Measurements from ENCODE around the gene LDLRAD4.

The LDLRAD4 gene

DNA sequence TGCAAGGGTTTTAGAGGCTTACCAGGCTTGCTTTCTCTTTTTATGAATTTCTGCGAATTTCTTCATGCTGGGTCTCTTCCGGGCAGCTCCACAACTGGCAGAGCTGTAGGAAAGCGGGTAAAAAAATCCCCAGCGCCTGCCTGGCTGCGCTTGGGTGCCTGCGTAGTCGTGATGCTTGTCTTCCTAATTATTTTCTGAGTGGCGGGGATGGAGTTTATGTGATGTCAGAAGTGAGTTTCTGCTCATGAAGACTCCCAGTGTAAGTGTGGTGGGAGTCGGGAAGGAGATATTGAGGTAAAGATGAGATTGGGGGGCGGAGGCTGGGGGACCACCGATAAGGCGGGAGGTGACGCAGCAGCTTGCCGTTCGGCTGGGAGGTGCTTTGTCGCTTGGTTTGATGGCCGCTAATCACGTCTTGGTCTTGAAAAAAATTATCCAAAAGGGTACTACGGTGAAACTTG is 229.8 kb downstream of the LDLRAD4 start:
- Histone ChIP-seq H3K4me3 (ENCODE audit: control insufficient read depth in 1 of 7, extremely low read depth in 1 of 7, insufficient read depth in 4 of 7, low read depth in 2 of 7, low read length in 6 of 7) (no peak overlapping the region), H3K36me3 (ENCODE audit: control insufficient read depth in 4 of 4, insufficient read depth in 4 of 4, low read length in 3 of 4) (no peaks in the 10 kb centered on the region), H3K9me3 (ENCODE audit: control extremely low read depth in 1 of 5, control insufficient read depth in 4 of 5, insufficient read depth in 2 of 5, low read depth in 1 of 5, low read length in 4 of 5) (no peaks in the 10 kb centered on the region), H3K27ac (ENCODE audit: insufficient read depth in 1 of 2, low read depth in 1 of 2, low read length in 2 of 2, poor library complexity in 1 of 2, severe bottlenecking in 2 of 2) (no peak overlapping the region), H3K27me3 (replicated peaks in 2 of 5; ENCODE audit: control insufficient read depth in 4 of 5, insufficient read depth in 5 of 5, low read length in 4 of 5) (no peaks in the 10 kb centered on the region), H3K4me1 (ENCODE audit: control extremely low read depth in 1 of 4, control insufficient read depth in 4 of 4, insufficient read depth in 4 of 4, low read length in 3 of 4) (peaks cover 2 to 26% (median 22%) of the 10 kb centered on the region in 4 experiments)
- WGBS (ENCODE audit: insufficient coverage): 95% methylated on average over 18 of the region's 19 CpGs
- no peak for DNase-seq
- ChIA-PET CTCF (interaction anchor here (0.7 to 3.4 kb wide), 2 partner anchors 11 to 232 kb away, joined by 4 to 10 read pairs; no protein-coding TSS in a partner anchor), POLR2A (interaction anchor here (0.7 kb wide), 1 partner anchor 92 kb away, joined by 6 read pairs; no protein-coding TSS in a partner anchor)

DNA sequence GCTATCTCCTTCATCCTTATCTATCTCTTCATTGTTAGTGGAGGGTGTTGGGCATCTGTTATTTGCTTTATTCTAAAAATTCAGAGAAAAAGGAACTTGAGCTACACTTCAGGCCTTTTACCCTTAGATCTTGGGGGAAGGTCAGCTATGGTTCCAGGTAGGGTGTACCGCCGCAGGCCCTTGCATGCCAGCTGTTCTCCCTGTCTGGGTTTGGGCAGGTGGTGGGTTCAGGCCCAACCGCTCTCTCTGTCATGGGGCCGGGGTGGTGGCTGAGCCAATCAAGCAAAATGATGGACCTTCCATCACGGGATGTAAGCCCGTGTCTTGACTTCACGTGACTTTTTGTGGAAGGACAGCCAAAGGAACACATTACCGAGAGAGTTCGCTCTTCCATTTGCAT is 231.1 kb downstream of the LDLRAD4 start:
- POLR2A ChIA-PET: no interaction called here
- Histone ChIP-seq H3K36me3 (ENCODE audit: control insufficient read depth in 4 of 4, insufficient read depth in 4 of 4, low read length in 3 of 4) (no peaks in the 10 kb centered on the region), H3K27me3 (replicated peaks in 2 of 5; ENCODE audit: control insufficient read depth in 4 of 5, insufficient read depth in 5 of 5, low read length in 4 of 5) (no peaks in the 10 kb centered on the region), H3K27ac (ENCODE audit: insufficient read depth in 1 of 2, low read depth in 1 of 2, low read length in 2 of 2, poor library complexity in 1 of 2, severe bottlenecking in 2 of 2) (no peak overlapping the region), H3K9me3 (ENCODE audit: control extremely low read depth in 1 of 5, control insufficient read depth in 4 of 5, insufficient read depth in 2 of 5, low read depth in 1 of 5, low read length in 4 of 5) (no peaks in the 10 kb centered on the region), H3K4me3 (ENCODE audit: control insufficient read depth in 1 of 7, extremely low read depth in 1 of 7, insufficient read depth in 4 of 7, low read depth in 2 of 7, low read length in 6 of 7) (no peak overlapping the region), H3K4me1 (ENCODE audit: control extremely low read depth in 1 of 4, control insufficient read depth in 4 of 4, insufficient read depth in 4 of 4, low read length in 3 of 4) (peaks cover 2 to 28% (median 24%) of the 10 kb centered on the region in 4 experiments)
- CTCF ChIA-PET: interaction anchor here (3.4 kb wide), 1 partner anchor 10 kb away, joined by 10 read pairs; no protein-coding TSS in a partner anchor
- over 99% methylated on average over 9 of the region's 9 CpGs for WGBS (ENCODE audit: insufficient coverage)
- DNase-seq: no peak

DNA sequence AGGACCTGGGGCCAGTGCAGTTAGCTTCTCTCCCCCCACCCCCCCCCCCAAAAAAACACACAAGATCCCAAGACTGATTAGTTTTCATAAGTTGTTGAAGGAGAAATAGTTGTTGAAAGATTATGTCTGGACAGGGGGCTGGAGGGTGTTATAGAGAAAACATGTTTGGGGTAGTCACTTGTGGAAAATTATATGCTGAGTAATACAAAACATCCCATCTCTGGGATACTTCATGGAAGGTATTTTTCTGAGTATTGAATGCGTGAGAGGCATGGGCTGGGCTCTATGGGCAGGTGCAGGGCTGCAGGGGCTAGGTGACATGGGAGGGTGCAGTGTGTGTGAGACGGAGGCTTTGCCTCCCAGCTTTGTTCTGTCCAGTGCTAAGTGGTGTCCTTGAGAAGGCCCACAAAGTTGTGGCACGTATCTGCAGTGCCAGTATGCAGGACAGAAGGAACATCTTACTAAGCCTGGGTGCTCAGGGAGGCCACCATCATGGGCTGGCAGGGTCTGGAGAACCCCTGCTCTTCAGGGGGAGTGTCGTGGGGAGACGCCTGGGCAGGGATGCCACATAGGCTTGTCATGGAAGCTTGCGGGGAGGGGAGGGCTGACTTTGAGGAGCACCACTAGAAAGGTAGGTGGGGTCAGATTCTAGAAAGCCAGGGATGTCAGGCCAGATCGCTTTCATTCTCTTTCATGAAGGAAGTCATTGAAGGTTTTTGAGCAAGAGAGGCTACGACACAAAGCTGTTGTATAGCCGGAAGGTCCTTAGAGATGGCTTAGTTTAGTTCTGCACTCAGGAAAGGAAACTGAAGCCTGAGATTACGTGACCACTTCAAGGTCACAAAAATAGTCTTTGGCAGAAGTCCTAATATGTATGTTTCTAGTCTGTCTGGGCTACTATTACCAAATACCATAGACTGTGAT is 232.0 kb downstream of the LDLRAD4 start:
- POLR2A ChIA-PET: interaction anchor here (0.7 kb wide), 1 partner anchor 13 kb away, joined by 3 read pairs; no protein-coding TSS in a partner anchor
- 92% methylated on average over 8 of the region's 10 CpGs for WGBS (ENCODE audit: insufficient coverage)
- H3K27ac ChIP-seq (ENCODE audit: insufficient read depth in 1 of 2, low read depth in 1 of 2, low read length in 2 of 2, poor library complexity in 1 of 2, severe bottlenecking in 2 of 2): no peak overlapping the region
- H3K4me1 ChIP-seq (ENCODE audit: control extremely low read depth in 1 of 4, control insufficient read depth in 4 of 4, insufficient read depth in 4 of 4, low read length in 3 of 4): peaks cover 2 to 36% (median 33%) of the 10 kb centered on the region in 4 experiments
- no peaks in the 10 kb centered on the region for H3K9me3 ChIP-seq (ENCODE audit: control extremely low read depth in 1 of 5, control insufficient read depth in 4 of 5, insufficient read depth in 2 of 5, low read depth in 1 of 5, low read length in 4 of 5)
- no peak for DNase-seq
- CTCF ChIA-PET: interaction anchor here (3.4 kb wide), 1 partner anchor 9 kb away, joined by 10 read pairs; no protein-coding TSS in a partner anchor
- H3K36me3 ChIP-seq (ENCODE audit: control insufficient read depth in 4 of 4, insufficient read depth in 4 of 4, low read length in 3 of 4): no peaks in the 10 kb centered on the region
- H3K4me3 ChIP-seq (ENCODE audit: control insufficient read depth in 1 of 7, extremely low read depth in 1 of 7, insufficient read depth in 4 of 7, low read depth in 2 of 7, low read length in 6 of 7): no peak overlapping the region
- H3K27me3 ChIP-seq (replicated peaks in 2 of 5; ENCODE audit: control insufficient read depth in 4 of 5, insufficient read depth in 5 of 5, low read length in 4 of 5): no peaks in the 10 kb centered on the region

DNA sequence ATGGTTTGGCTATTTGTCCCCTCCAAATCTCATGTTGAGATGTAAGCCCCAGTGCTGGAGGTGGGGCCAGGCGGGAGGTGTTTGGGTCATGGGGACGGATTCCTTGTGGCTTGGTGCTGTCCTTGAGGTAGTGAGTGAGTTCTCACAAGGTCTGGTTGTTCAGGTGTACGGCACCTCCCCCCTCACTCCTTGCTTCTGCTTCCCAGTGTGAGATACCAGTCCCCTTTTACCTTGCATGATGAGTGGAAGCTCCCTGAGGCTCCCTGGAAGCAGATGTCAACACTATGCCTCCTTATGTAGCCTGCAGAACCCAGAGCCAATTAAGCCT is 232.6 kb downstream of the LDLRAD4 start:
- no peak overlapping the region for H3K4me3 ChIP-seq (ENCODE audit: control insufficient read depth in 1 of 7, extremely low read depth in 1 of 7, insufficient read depth in 4 of 7, low read depth in 2 of 7, low read length in 6 of 7)
- ChIA-PET POLR2A (interaction anchor here (0.7 kb wide), 1 partner anchor 13 kb away, joined by 3 read pairs; no protein-coding TSS in a partner anchor), CTCF (interaction anchor here (1.5 to 1.8 kb wide), 2 partner anchors 10 to 12 kb away, joined by 4 to 8 read pairs; no protein-coding TSS in a partner anchor)
- WGBS (ENCODE audit: insufficient coverage): 94% methylated on average over 3 of the region's 3 CpGs
- no peaks in the 10 kb centered on the region for H3K9me3 ChIP-seq (ENCODE audit: control extremely low read depth in 1 of 5, control insufficient read depth in 4 of 5, insufficient read depth in 2 of 5, low read depth in 1 of 5, low read length in 4 of 5)
- no peak for DNase-seq
- H3K27me3 ChIP-seq (replicated peaks in 2 of 5; ENCODE audit: control insufficient read depth in 4 of 5, insufficient read depth in 5 of 5, low read length in 4 of 5): no peaks in the 10 kb centered on the region
- peaks cover 5 to 43% (median 39%) of the 10 kb centered on the region in 4 experiments for H3K4me1 ChIP-seq (ENCODE audit: control extremely low read depth in 1 of 4, control insufficient read depth in 4 of 4, insufficient read depth in 4 of 4, low read length in 3 of 4)
- no peak overlapping the region for H3K27ac ChIP-seq (ENCODE audit: insufficient read depth in 1 of 2, low read depth in 1 of 2, low read length in 2 of 2, poor library complexity in 1 of 2, severe bottlenecking in 2 of 2)
- H3K36me3 ChIP-seq (ENCODE audit: control insufficient read depth in 4 of 4, insufficient read depth in 4 of 4, low read length in 3 of 4): no peaks in the 10 kb centered on the region

DNA sequence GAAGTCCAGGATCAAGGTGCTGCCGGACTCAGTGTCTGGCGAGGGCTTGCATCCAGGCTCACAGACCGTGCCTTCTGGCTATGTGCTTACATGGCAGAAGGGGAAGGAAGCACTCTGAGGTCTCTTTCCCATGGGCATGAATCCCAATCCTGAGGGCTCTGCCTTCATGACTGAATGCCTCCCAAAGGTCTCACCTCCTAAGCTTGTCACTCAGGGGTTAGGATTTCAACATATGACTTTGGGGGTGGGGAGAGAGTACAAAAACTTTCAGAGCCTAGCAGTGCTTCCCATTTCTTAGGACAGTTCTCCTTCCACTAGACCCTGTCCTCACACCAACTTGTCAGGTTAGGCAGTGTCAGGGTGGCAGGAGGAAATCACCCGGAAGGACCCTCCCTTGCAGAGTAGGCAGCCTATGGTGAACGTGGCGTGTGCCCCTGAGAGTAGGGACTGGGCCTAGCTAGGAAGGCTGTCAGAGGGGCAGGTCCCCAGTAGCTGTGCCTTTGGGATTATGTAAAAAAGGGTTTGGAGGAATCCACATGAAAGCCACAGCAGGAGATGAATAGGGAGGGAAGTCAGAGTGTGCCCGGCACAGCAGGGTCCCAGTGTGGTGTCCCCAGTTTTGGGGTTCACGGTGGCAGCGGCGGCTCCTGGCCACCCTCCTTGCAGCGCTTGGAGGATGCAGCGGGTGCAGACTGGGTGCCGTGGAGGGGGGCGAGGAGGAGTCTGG is 233.3 kb downstream of the LDLRAD4 start:
- H3K36me3 ChIP-seq (ENCODE audit: control insufficient read depth in 4 of 4, insufficient read depth in 4 of 4, low read length in 3 of 4): no peaks in the 10 kb centered on the region
- no peaks in the 10 kb centered on the region for H3K27me3 ChIP-seq (replicated peaks in 2 of 5; ENCODE audit: control insufficient read depth in 4 of 5, insufficient read depth in 5 of 5, low read length in 4 of 5)
- ChIA-PET CTCF (interaction anchor here (0.7 to 1.8 kb wide), 4 partner anchors 9 to 79 kb away, joined by 3 to 8 read pairs (median 4); no protein-coding TSS in a partner anchor), POLR2A (no interaction called here)
- 80% methylated on average over 13 of the region's 14 CpGs for WGBS (ENCODE audit: insufficient coverage)
- DNase-seq: no peak
- H3K4me1 ChIP-seq (ENCODE audit: control extremely low read depth in 1 of 4, control insufficient read depth in 4 of 4, insufficient read depth in 4 of 4, low read length in 3 of 4): peaks cover 9 to 49% (median 46%) of the 10 kb centered on the region in 4 experiments
- H3K27ac ChIP-seq (ENCODE audit: insufficient read depth in 1 of 2, low read depth in 1 of 2, low read length in 2 of 2, poor library complexity in 1 of 2, severe bottlenecking in 2 of 2): no peak overlapping the region
- H3K9me3 ChIP-seq (ENCODE audit: control extremely low read depth in 1 of 5, control insufficient read depth in 4 of 5, insufficient read depth in 2 of 5, low read depth in 1 of 5, low read length in 4 of 5): no peaks in the 10 kb centered on the region
- no peak overlapping the region for H3K4me3 ChIP-seq (ENCODE audit: control insufficient read depth in 1 of 7, extremely low read depth in 1 of 7, insufficient read depth in 4 of 7, low read depth in 2 of 7, low read length in 6 of 7)

DNA sequence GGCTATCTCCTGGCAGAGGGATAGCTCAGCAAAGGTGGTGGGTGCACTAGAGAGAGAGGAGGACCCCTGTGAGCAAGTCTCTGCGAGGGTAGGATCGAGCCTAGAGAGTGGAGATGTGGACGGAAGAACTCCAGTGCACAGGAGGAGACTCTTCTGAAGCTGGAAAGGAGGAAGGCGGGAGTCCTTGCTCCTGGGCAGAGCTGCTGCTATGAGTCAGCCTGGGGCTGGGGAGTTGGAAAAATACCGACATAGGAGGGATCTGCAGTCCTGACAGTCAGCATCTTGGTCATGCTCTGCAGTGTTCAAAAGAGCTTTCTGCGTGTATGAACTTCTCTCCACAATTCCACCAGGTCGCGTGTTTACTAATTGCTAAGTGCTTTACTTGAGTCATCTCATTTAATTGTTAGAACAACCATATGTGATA is 233.8 kb downstream of the LDLRAD4 start:
- WGBS (ENCODE audit: insufficient coverage): 81% methylated on average over 5 of the region's 8 CpGs

More for the DNA sequence above, 233.8 kb downstream of the LDLRAD4 start:
- no peaks in the 10 kb centered on the region for H3K27me3 ChIP-seq (replicated peaks in 2 of 5; ENCODE audit: control insufficient read depth in 4 of 5, insufficient read depth in 5 of 5, low read length in 4 of 5)
- no peak overlapping the region for H3K27ac ChIP-seq (ENCODE audit: insufficient read depth in 1 of 2, low read depth in 1 of 2, low read length in 2 of 2, poor library complexity in 1 of 2, severe bottlenecking in 2 of 2)
- no peaks in the 10 kb centered on the region for H3K36me3 ChIP-seq (ENCODE audit: control insufficient read depth in 4 of 4, insufficient read depth in 4 of 4, low read length in 3 of 4)
- H3K9me3 ChIP-seq (ENCODE audit: control extremely low read depth in 1 of 5, control insufficient read depth in 4 of 5, insufficient read depth in 2 of 5, low read depth in 1 of 5, low read length in 4 of 5): no peaks in the 10 kb centered on the region
- POLR2A ChIA-PET: no interaction called here
- H3K4me1 ChIP-seq (ENCODE audit: control extremely low read depth in 1 of 4, control insufficient read depth in 4 of 4, insufficient read depth in 4 of 4, low read length in 3 of 4): peaks cover 12 to 55% (median 52%) of the 10 kb centered on the region in 4 experiments
- CTCF ChIA-PET: interaction anchor here (1.0 to 1.8 kb wide), 3 partner anchors 10 to 11 kb away, joined by 4 to 8 read pairs (median 4); no protein-coding TSS in a partner anchor
- no peak for DNase-seq
- no peak overlapping the region for H3K4me3 ChIP-seq (ENCODE audit: control insufficient read depth in 1 of 7, extremely low read depth in 1 of 7, insufficient read depth in 4 of 7, low read depth in 2 of 7, low read length in 6 of 7)
